ENCODE data around the gene CAMKK1. TPM values are rescaled to one million over a fixed set of nuclear protein-coding genes. Genes with fewer than 3 reads are reported as not detected.

The CAMKK1 gene
- total RNA-seq, 1 experiment from 2014 or later = 4.3 TPM

DNA sequence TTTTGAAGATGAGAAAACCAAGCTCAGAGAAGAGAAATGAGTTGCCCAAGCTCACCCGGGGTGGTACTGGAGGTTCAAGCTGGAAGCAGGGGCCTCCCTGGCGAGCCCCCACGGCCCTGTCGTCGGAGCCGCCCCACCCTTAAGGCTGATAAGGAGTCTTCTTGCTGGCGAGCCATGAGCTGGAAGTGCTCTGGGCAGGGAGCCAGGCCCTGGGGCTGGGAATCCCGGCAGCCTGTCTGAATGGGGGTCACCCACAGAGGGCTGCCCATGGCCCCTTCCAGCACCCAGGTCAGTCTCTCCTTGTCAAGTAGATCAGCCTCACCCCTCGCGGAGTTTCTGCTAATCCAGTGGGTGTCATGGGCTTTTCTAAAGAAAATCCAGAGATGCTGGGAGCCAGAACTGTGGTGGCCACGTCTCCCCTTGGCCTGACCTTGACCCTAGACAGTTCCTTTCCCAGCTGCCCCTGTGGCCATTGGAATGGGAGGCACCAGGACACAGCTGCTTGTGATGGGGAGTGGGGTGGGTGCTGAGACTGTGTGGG lies 24.6 kb upstream of the CAMKK1 start:
- Mint-ChIP-seq H3K36me3 (ENCODE audit: insufficient read depth, unreplicated experiment) (no peaks in the 10 kb centered on the region), H3K9me3 (ENCODE audit: unreplicated experiment) (no peaks in the 10 kb centered on the region), H3K27me3 (ENCODE audit: insufficient read depth, unreplicated experiment) (no peaks in the 10 kb centered on the region), H3K4me1 (ENCODE audit: insufficient read depth, unreplicated experiment) (no peaks in the 10 kb centered on the region), H3K4me3 (ENCODE audit: unreplicated experiment) (no peak overlapping the region), H3K27ac (ENCODE audit: low read depth, unreplicated experiment) (no peak overlapping the region)
- no TSS peak for BruUV-seq (replicated peaks)
- intact Hi-C loops (cut with micrococcal nuclease) = no loop called here
- POLR2A ChIA-PET = no interaction called here
- CTCF ChIA-PET = interaction anchor here (1.3 kb wide), 1 partner anchor 155 kb away, joined by 4 read pairs; no protein-coding TSS in a partner anchor
- TF ChIP-seq, protein P1, sequence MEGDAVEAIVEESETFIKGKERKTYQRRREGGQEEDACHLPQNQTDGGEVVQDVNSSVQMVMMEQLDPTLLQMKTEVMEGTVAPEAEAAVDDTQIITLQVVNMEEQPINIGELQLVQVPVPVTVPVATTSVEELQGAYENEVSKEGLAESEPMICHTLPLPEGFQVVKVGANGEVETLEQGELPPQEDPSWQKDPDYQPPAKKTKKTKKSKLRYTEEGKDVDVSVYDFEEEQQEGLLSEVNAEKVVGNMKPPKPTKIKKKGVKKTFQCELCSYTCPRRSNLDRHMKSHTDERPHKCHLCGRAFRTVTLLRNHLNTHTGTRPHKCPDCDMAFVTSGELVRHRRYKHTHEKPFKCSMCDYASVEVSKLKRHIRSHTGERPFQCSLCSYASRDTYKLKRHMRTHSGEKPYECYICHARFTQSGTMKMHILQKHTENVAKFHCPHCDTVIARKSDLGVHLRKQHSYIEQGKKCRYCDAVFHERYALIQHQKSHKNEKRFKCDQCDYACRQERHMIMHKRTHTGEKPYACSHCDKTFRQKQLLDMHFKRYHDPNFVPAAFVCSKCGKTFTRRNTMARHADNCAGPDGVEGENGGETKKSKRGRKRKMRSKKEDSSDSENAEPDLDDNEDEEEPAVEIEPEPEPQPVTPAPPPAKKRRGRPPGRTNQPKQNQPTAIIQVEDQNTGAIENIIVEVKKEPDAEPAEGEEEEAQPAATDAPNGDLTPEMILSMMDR (IDR thresholded peaks at IDR 0.05; ENCODE audit: unreplicated experiment) = no peak
- peak; percentile 10 for DNase-seq (ENCODE audit: unreplicated experiment)

DNA sequence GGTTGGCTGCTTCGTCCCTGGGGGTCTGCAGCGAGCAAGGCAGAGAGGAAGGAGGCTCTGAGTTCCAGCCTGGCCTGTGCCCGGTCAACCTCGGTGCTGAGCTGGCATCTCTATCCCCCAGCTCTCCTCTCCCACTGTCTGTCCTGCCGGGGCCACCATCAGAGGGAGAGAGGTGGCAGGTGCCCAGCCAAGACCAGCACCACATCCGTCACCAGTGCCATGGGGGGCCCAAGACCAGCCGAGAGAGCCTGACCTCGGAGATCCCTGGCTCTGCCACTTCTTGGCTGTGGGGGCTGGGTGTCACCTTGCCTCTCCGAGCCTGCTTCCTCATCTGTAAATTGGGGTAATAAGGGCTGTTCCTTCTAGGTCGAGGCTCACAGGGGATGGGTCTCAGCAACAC lies 24.0 kb upstream of the CAMKK1 start:
- no peak for DNase-seq (ENCODE audit: unreplicated experiment)
- Mint-ChIP-seq H3K27me3 (ENCODE audit: insufficient read depth, unreplicated experiment) (no peaks in the 10 kb centered on the region), H3K4me3 (ENCODE audit: unreplicated experiment) (no peak overlapping the region), H3K4me1 (ENCODE audit: insufficient read depth, unreplicated experiment) (no peaks in the 10 kb centered on the region), H3K36me3 (ENCODE audit: insufficient read depth, unreplicated experiment) (no peaks in the 10 kb centered on the region), H3K9me3 (ENCODE audit: unreplicated experiment) (no peaks in the 10 kb centered on the region), H3K27ac (ENCODE audit: low read depth, unreplicated experiment) (no peak overlapping the region)
- BruUV-seq (replicated peaks) = no TSS peak
- intact Hi-C loops (cut with micrococcal nuclease) = no loop called here
- TF ChIP-seq, protein P1 (IDR thresholded peaks at IDR 0.05; ENCODE audit: unreplicated experiment) = no peak
- ChIA-PET CTCF (interaction anchor here (1.3 kb wide), 2 partner anchors 71 to 156 kb away, joined by 3 to 4 read pairs; partner anchors contain the start of gene NCBP3), POLR2A (no interaction called here)

DNA sequence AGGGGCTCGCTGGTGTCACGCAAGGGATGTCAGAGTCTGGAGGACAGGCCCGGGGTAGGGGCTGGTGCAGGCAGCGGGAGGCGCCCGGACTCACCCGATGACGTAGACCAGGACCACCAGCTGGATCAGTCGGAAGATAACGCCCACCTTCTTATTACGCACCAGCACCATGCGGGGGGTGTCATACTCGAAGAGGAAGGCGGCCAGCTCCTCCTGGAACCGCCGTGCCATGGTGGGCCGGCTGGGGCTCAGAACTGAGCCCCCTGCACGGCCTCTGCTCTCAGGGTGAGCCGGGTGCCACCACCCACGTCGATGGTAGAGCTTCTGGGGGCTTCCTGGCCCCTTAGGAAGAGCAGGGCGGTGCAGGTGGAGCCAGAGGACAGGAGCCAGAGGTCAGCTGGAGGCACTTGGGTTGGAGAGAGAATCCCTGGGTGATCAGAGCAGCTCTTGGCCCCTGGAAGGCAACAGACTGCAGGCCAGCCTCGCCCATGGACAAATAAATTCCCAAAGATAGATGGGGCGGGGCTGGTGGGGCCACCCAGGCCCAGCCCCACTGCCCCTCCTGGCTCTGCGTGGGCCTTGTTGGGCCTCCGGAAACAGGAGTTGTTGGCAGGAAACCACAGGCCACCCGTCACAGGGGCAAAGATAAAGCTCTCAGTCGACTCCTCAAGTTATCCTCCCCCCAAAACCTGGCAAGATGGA lies 23.3 kb upstream of the CAMKK1 start, which contains the start of gene P2RX1:
Gene P2RX1, minus strand, starts transcription at position 471 of the 702 bp plus-strand sequence. Its CDS starts 240 bp downstream, at position 231.
- TF ChIP-seq, protein P1 (IDR thresholded peaks at IDR 0.05; ENCODE audit: unreplicated experiment) = no peak
- Mint-ChIP-seq H3K27me3 (ENCODE audit: insufficient read depth, unreplicated experiment) (no peaks in the 10 kb centered on the region), H3K9me3 (ENCODE audit: unreplicated experiment) (no peaks in the 10 kb centered on the region), H3K36me3 (ENCODE audit: insufficient read depth, unreplicated experiment) (no peaks in the 10 kb centered on the region), H3K4me3 (ENCODE audit: unreplicated experiment) (no peak within 1 kb of the TSS), H3K4me1 (ENCODE audit: insufficient read depth, unreplicated experiment) (no peaks in the 10 kb centered on the region), H3K27ac (ENCODE audit: low read depth, unreplicated experiment) (no peak within 1 kb of the TSS)
- intact Hi-C loops (cut with micrococcal nuclease) = no loop called here
- CTCF ChIA-PET = interaction anchor here (0.6 to 1.3 kb wide), 5 partner anchors 20 to 157 kb away, joined by 3 to 4 read pairs (median 3); partner anchors contain the start of gene NCBP3
- BruUV-seq (replicated peaks) = no TSS peak
- POLR2A ChIA-PET = no interaction called here
- no peak for DNase-seq (ENCODE audit: unreplicated experiment)

DNA sequence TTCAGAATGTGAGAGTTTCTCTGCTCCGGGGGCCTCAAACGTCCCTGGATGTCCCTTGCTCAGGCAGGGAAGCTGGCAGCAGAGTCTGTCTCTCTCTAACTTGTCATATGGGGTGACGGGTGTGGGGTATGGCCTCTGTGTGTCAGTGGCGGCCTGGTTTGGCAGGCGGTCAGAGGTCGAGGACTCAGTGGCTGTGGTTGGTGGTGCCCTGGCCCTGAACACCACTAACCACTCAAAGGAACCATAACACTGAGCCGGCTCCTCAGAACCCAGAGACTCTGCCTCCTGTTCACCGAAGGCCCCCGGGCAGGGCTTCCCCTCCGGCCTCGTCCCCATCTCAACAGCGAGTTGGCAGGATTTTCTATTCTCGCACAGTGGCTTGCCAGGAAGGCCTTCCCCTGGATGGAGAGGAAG lies 22.7 kb upstream of the CAMKK1 start:
- H3K4me3 Mint-ChIP-seq (ENCODE audit: unreplicated experiment) = no peak overlapping the region
- BruUV-seq (replicated peaks) = no TSS peak
- H3K27me3 Mint-ChIP-seq (ENCODE audit: insufficient read depth, unreplicated experiment) = no peaks in the 10 kb centered on the region
- no peaks in the 10 kb centered on the region for H3K9me3 Mint-ChIP-seq (ENCODE audit: unreplicated experiment)
- intact Hi-C loops (cut with micrococcal nuclease) = no loop called here
- ChIA-PET POLR2A (no interaction called here), CTCF (interaction anchor here (0.6 to 2.8 kb wide), 4 partner anchors 21 to 110 kb away, joined by 3 to 17 read pairs (median 4); partner anchors contain the start of gene NCBP3)
- H3K4me1 Mint-ChIP-seq (ENCODE audit: insufficient read depth, unreplicated experiment) = no peaks in the 10 kb centered on the region
- no peak overlapping the region for H3K27ac Mint-ChIP-seq (ENCODE audit: low read depth, unreplicated experiment)
- DNase-seq (ENCODE audit: unreplicated experiment) = no peak
- no peaks in the 10 kb centered on the region for H3K36me3 Mint-ChIP-seq (ENCODE audit: insufficient read depth, unreplicated experiment)
- TF ChIP-seq, protein P1 (IDR thresholded peaks at IDR 0.05; ENCODE audit: unreplicated experiment) = no peak
